Astrocyte of the hippocampus (primary cell): ENCODE data around the gene ABAT.

Experiments
- DNase-seq: peaks from one replicate; pipeline ENCODE4 v3.0.0; 2011; ENCODE audit warnings: low read depth, low spot score

Gene ABAT

GRCh38 chr16:8717892-8718415 lies 43.5 kb downstream of the ABAT start:
- no peak for DNase-seq

- peak; percentile 48 for DNase-seq
Observed at GRCh38 chr16:8718851-8719680, 44.6 kb downstream of the ABAT start.

GRCh38 chr16:8720080-8720966 lies 45.9 kb downstream of the ABAT start:
- DNase-seq, result peak; percentile 78

GRCh38 chr16:8720967-8721308 lies 46.5 kb downstream of the ABAT start:
- no peak for DNase-seq

- no peak for DNase-seq
Observed at GRCh38 chr16:8721336-8722024, 47.1 kb downstream of the ABAT start.

GRCh38 chr16:8722025-8722348 lies 47.6 kb downstream of the ABAT start:
- no peak for DNase-seq

GRCh38 chr16:8725513-8726178 lies 51.2 kb downstream of the ABAT start:
- no peak for DNase-seq

GRCh38 chr16:8727131-8727806 lies 52.9 kb downstream of the ABAT start:
- no peak for DNase-seq

GRCh38 chr16:8727857-8728618 lies 53.6 kb downstream of the ABAT start:
- no peak for DNase-seq

- no peak for DNase-seq
Observed at GRCh38 chr16:8729779-8730334, 55.4 kb downstream of the ABAT start.

GRCh38 chr16:8730335-8730915 lies 56.0 kb downstream of the ABAT start:
- peak; percentile 63 for DNase-seq

GRCh38 chr16:8733849-8734540 lies 59.6 kb downstream of the ABAT start:
- no peak for DNase-seq

- no peak for DNase-seq
Observed at GRCh38 chr16:8735574-8735973, 61.2 kb downstream of the ABAT start.

- DNase-seq, result no peak
Observed at GRCh38 chr16:8736123-8736668, 61.8 kb downstream of the ABAT start.

- DNase-seq, result no peak
Observed at GRCh38 chr16:8739151-8739550, 64.7 kb downstream of the ABAT start.

GRCh38 chr16:8739989-8740704 lies 65.7 kb downstream of the ABAT start:
- no peak for DNase-seq

- no peak for DNase-seq
Observed at GRCh38 chr16:8740775-8741355, 66.4 kb downstream of the ABAT start.

GRCh38 chr16:8741636-8742035 lies 67.2 kb downstream of the ABAT start:
- no peak for DNase-seq
